Stomach (tissue), 4 donors: ENCODE data around the gene TMEM81.

Experiments
- CTCF ChIP-seq, 7 experiments: fragments of 450-650 bp in 4 of 7; fragments of 200-600 bp in 3 of 7; sonication (generic) in 3 of 7; IDR thresholded peaks; one replicate each; pipeline ENCODE4 v1.5.1; 2016 to 2019; ENCODE audit warnings: antibody characterized with exemption in 7 of 7, control low read depth in 2 of 7, mild to moderate bottlenecking in 1 of 7
- POLR2A ChIP-seq, 4 donors: fragments of 450-650 bp; IDR thresholded peaks; one replicate each; pipeline ENCODE4 v1.6.1; 2016; ENCODE audit warnings: antibody characterized with exemption in 4 of 4, control low read depth in 2 of 4, mild to moderate bottlenecking in 1 of 4, moderate library complexity in 1 of 4
- POLR2AphosphoS5 ChIP-seq, 3 donors: sonication (generic); formaldehyde crosslinking; IDR thresholded peaks; one replicate each; pipeline ENCODE4 v1.6.1; 2016; ENCODE audit warnings: antibody characterized with exemption in 3 of 3

DNA sequence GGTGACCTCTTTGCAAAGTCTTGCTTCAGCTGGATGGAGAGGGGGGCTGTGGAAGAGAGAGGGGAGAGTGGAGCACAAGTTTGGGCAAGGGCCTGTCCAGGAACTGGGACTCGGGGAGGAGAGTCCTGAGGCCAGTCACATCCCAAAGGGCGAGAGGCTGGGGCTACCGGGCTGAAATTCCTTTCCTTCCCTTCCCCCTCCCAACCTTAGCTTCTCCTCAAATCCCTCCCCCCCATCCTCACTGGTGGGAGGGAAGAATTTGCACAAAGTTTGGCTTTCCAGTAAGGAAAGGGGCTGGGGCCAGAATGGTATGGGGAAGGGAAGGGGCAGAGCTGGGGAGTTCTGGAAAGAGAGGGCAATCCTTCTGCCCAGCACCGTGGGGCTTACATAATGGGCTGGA lies 40.4 kb downstream of the TMEM81 start:
- no peak for TF ChIP-seq CTCF (IDR thresholded peaks at IDR 0.05)
- TF ChIP-seq POLR2A (IDR thresholded peaks at IDR 0.05): no peak
- no peak for TF ChIP-seq POLR2AphosphoS5 (IDR thresholded peaks at IDR 0.05)
